Upper lobe of left lung (tissue), 4 donors: ENCODE measurements around the gene PMM1.

ENCODE experiments used
- POLR2A ChIP-seq, 4 donors: fragments of 450-650 bp; IDR thresholded peaks; one replicate each; pipeline ENCODE4 v1.5.1; 2016 to 2017; ENCODE audit warnings: antibody characterized with exemption in 4 of 4, mild to moderate bottlenecking in 2 of 4
- TF ChIP-seq, protein P1 (sequence below), 6 experiments: fragments of 450-650 bp in 4 of 6; fragments of 200-600 bp in 2 of 6; sonication (generic) in 2 of 6; IDR thresholded peaks; one replicate each; pipeline ENCODE4 v1.5.1; 2016 to 2019; ENCODE audit warnings: antibody characterized with exemption in 6 of 6

DNA sequence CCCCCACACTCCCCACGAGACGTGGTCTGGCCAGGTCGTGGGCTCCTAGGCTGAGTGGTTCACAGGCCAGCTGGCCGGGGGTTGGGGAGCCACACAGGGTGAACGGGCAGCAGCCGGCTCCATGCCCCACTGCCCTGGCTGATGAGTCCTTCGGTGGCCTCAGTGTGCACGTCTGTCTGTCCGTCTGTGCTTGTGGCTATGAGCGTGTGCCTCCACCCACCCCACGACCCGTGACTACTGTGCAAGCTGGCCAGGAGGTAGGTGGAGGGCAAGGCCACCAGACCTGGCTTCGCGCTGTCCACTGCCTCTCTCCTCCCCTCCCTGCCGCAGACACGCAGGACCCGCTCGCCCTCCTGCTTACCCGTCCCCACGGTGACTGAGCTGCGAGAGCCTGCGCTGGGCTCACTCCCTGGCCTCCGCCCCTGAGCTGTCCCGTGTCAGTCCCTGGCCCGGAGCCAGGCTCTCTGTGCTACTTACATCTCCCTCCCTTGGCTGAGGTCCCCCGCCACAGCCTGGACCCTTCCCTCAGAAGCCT lies 14.7 kb downstream of the PMM1 start:
- TF ChIP-seq, protein P1, sequence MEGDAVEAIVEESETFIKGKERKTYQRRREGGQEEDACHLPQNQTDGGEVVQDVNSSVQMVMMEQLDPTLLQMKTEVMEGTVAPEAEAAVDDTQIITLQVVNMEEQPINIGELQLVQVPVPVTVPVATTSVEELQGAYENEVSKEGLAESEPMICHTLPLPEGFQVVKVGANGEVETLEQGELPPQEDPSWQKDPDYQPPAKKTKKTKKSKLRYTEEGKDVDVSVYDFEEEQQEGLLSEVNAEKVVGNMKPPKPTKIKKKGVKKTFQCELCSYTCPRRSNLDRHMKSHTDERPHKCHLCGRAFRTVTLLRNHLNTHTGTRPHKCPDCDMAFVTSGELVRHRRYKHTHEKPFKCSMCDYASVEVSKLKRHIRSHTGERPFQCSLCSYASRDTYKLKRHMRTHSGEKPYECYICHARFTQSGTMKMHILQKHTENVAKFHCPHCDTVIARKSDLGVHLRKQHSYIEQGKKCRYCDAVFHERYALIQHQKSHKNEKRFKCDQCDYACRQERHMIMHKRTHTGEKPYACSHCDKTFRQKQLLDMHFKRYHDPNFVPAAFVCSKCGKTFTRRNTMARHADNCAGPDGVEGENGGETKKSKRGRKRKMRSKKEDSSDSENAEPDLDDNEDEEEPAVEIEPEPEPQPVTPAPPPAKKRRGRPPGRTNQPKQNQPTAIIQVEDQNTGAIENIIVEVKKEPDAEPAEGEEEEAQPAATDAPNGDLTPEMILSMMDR (IDR thresholded peaks at IDR 0.05): no peak
- TF ChIP-seq POLR2A (IDR thresholded peaks at IDR 0.05): no peak
